Myocyte (in vitro differentiated cells): ENCODE results near the gene HERC2. TPM values are rescaled to one million over a fixed set of nuclear protein-coding genes. Genes with fewer than 3 reads are reported as not detected.
"Not testable (repeated sequence)": the region's sequence is repeated elsewhere in the genome, so short reads cannot be mapped to it uniquely, and the experiment has no call there.

ENCODE experiments used
- DNase-seq: peaks from one replicate; pipeline ENCODE4 v3.0.0-alpha.2; 2012; ENCODE audit warnings: low read depth
- total RNA-seq: library from RNA; depleted of rRNA; stranded (reverse); fragments of >200 nt; gene quantifications from 2 replicates; pipeline ENCODE4 v1.2.3, GENCODE V29; 2014

Gene HERC2
- total RNA-seq, 1 donor from 2014 or later, result 44.1 TPM

GRCh38 chr15:28222612-28223011 lies 99.4 kb downstream of the HERC2 start:
- not testable (repeated sequence) for DNase-seq

- not testable (repeated sequence) for DNase-seq
Observed at GRCh38 chr15:28221696-28222095, 100.3 kb downstream of the HERC2 start.

GRCh38 chr15:28219116-28219515 lies 102.9 kb downstream of the HERC2 start:
- DNase-seq, result no peak

GRCh38 chr15:28216946-28217546 lies 104.9 kb downstream of the HERC2 start:
- not testable (repeated sequence) for DNase-seq

- DNase-seq, result not testable (repeated sequence)
Observed at GRCh38 chr15:28215521-28215920, 106.5 kb downstream of the HERC2 start.

GRCh38 chr15:28214006-28214790 lies 107.8 kb downstream of the HERC2 start:
- not testable (repeated sequence) for DNase-seq

GRCh38 chr15:28213393-28213792 lies 108.6 kb downstream of the HERC2 start:
- DNase-seq, result not testable (repeated sequence)

- peak; percentile 82 for DNase-seq
Observed at GRCh38 chr15:28208583-28208982, 113.4 kb downstream of the HERC2 start.

GRCh38 chr15:28205640-28206039 lies 116.3 kb downstream of the HERC2 start:
- not testable (repeated sequence) for DNase-seq

- not testable (repeated sequence) for DNase-seq
Observed at GRCh38 chr15:28203055-28203828, 118.7 kb downstream of the HERC2 start.

GRCh38 chr15:28202124-28202523 lies 119.9 kb downstream of the HERC2 start:
- DNase-seq, result not testable (repeated sequence)

- DNase-seq, result not testable (repeated sequence)
Observed at GRCh38 chr15:28198215-28198614, 123.8 kb downstream of the HERC2 start.

- DNase-seq, result not testable (repeated sequence)
Observed at GRCh38 chr15:28197694-28198093, 124.3 kb downstream of the HERC2 start.

- DNase-seq, result not testable (repeated sequence)
Observed at GRCh38 chr15:28196581-28196980, 125.4 kb downstream of the HERC2 start.

GRCh38 chr15:28192772-28193171 lies 129.2 kb downstream of the HERC2 start:
- no peak for DNase-seq

GRCh38 chr15:28191832-28192231 lies 130.1 kb downstream of the HERC2 start:
- peak; percentile 98 for DNase-seq

GRCh38 chr15:28190391-28191174 lies 131.4 kb downstream of the HERC2 start:
- DNase-seq, result no peak

- no peak for DNase-seq
Observed at GRCh38 chr15:28185148-28185895, 136.7 kb downstream of the HERC2 start.

GRCh38 chr15:28184166-28184565 lies 137.8 kb downstream of the HERC2 start:
- DNase-seq, result peak; percentile 65

- DNase-seq, result peak; percentile 45
Observed at GRCh38 chr15:28182731-28183130, 139.2 kb downstream of the HERC2 start.
